Esophagus mucosa (tissue), 1 donor: ENCODE results near the gene CISD3. TPM values are rescaled to one million over a fixed set of nuclear protein-coding genes. Genes with fewer than 3 reads are reported as not detected.

Experiments used
- ATAC-seq: fragments of 200-7000 bp; cut with Tn5 transposase; one replicate; pipeline ENCODE4 v1.9.1; 2020
- total RNA-seq: library from RNA; stranded (reverse); gene quantifications from one replicate; pipeline ENCODE4 v1.2.4, GENCODE V29; 2023
- donor health status: DM: yes; HTN: yes; CAD: no.

The CISD3 gene
- total RNA-seq, 1 donor from 2014 or later, result 28.6 TPM

- ATAC-seq, result no peak
Observed at GRCh38 chr17:38779965-38780752, 50.0 kb downstream of the CISD3 start.

DNA sequence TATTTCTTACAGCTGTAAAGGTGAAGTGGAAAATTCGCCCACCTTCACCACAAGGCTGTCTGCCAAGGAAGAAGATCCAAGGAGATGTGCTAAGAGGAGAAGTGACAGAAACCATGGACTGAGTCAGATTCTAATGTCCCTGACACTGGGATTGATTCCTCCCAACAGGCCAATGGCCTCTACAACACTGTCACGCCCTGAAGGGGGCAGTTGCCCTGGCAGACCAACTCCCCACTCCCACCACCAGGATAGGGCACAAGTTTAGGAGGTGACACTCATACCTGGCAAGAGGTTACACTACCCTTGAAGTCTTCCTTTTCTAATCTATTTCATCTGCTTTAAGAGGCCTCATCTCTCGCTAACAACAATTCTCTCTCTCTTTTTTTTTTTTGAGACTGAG is 53.1 kb downstream of the CISD3 start:
- ATAC-seq, result no peak

Other genes with a start within 250 kb of the CISD3 start
- 6.6 TPM for gene SRCIN1, start 124.4 kb upstream of the CISD3 start, total RNA-seq
- 4.9 TPM for gene EPOP, start 55.4 kb upstream of the CISD3 start, total RNA-seq
- 40.2 TPM for gene MLLT6, start 25.1 kb upstream of the CISD3 start, total RNA-seq
- 18.0 TPM for gene PCGF2, start 18.0 kb downstream of the CISD3 start, total RNA-seq
- 179 TPM for gene PSMB3, start 22.4 kb downstream of the CISD3 start, total RNA-seq
- gene PIP4K2B, start 69.2 kb downstream of the CISD3 start, total RNA-seq, result 15.1 TPM
- gene CWC25, start 95.0 kb downstream of the CISD3 start, total RNA-seq, result 10.9 TPM
- 1,222 TPM for gene RPL23, start 123.4 kb downstream of the CISD3 start, total RNA-seq
- 50.0 TPM for gene LASP1, start 139.7 kb downstream of the CISD3 start, total RNA-seq
- not detected for gene FBXO47, start 237.1 kb downstream of the CISD3 start, total RNA-seq